Fibroblast of the conjunctiva (primary cell): ENCODE measurements around the gene ADAM10.

Experiments
- DNase-seq: peaks from one replicate; pipeline ENCODE4 v3.0.0-alpha.2; 2010; ENCODE audit warnings: low read depth

The ADAM10 gene

GRCh38 chr15:58551084-58551763, 198.3 kb downstream of the ADAM10 start:
- no peak for DNase-seq

- DNase-seq, result no peak
Measured at GRCh38 chr15:58549785-58550074, 199.8 kb downstream of the ADAM10 start.

- DNase-seq, result no peak
Measured at GRCh38 chr15:58549013-58549784, 200.3 kb downstream of the ADAM10 start.

DNA sequence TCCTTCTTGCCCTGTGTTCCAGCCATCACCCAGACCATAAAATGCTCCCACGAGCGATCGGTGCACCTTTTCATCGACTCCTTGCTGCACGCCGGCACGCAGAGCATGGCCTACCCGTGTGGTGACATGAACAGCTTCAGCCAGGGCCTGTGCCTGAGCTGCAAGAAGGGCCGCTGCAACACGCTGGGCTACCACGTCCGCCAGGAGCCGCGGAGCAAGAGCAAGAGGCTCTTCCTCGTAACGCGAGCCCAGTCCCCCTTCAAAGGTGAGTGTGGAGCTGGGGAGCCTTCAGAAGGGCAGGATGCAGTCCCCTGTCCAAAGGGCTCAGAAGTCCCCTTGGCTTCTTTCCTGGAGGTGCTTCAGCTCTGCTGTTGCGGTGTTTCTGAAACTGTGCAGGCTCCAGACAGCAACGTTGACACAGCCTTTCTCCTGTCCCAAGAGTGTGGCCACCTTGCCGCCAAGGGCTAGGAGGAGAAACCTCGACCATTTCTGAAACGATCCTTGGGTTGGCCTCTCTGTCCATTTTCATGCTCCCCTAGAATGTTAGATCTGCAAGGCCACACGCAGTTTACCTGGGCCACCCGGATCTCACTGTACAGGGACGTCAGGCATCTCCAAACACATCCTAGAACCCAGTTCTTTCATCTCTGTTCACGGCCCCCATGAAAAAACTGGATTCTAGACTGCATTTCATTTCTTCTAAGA, 201.0 kb downstream of the ADAM10 start:
- DNase-seq, result no peak

- DNase-seq, result no peak
Measured at GRCh38 chr15:58547628-58548307, 201.7 kb downstream of the ADAM10 start.

DNA sequence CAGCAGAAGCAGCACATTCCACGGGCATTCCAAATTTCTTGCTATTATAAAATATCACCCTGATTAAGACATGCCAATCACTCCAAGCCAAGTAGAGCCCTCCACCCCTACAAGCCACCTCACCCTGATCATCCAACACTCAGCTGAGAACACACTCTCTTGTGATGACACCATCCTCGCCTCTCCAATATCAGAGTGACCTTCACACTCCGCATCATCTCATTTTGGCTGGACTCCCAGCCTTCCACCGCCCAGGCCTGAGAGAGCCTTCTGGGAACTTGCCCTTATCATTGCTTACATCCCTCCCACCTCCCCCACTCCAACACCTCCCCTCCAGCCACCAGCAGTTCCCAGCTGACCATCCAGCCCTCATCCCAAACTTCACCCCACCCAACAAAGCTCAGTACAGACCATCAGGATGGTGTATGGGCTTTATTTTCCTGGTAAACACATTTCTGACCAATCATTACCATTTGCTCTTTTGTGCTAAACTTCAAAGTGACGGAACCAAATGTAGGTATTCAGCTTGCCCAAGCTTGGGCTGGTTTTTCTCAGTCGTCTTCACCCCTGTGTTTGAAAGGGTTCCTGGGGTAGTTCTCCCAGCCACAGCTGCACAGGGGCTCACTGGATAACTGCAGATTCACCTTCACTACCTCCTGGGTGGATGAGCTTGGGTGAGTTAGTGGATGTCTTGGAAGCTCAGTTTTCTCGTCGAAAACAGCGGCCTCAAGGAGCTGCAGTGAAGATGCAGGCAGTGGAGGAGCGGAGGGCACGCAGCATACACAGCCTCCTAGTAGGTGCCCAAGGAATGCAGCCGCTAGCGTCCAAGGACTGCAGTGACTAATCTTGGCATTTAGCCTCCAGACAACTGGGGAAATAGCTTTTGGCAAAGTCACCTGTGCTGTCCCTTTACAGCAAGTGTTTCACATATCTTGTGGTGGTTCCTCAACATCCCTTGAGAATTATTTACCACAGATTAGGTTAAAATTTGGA, 202.6 kb downstream of the ADAM10 start:
- no peak for DNase-seq

- no peak for DNase-seq
Measured at GRCh38 chr15:58546066-58546591, 203.4 kb downstream of the ADAM10 start.

- DNase-seq, result no peak
Measured at GRCh38 chr15:58545307-58546065, 204.0 kb downstream of the ADAM10 start.

GRCh38 chr15:58544756-58545155, 204.8 kb downstream of the ADAM10 start:
- DNase-seq, result no peak

DNA sequence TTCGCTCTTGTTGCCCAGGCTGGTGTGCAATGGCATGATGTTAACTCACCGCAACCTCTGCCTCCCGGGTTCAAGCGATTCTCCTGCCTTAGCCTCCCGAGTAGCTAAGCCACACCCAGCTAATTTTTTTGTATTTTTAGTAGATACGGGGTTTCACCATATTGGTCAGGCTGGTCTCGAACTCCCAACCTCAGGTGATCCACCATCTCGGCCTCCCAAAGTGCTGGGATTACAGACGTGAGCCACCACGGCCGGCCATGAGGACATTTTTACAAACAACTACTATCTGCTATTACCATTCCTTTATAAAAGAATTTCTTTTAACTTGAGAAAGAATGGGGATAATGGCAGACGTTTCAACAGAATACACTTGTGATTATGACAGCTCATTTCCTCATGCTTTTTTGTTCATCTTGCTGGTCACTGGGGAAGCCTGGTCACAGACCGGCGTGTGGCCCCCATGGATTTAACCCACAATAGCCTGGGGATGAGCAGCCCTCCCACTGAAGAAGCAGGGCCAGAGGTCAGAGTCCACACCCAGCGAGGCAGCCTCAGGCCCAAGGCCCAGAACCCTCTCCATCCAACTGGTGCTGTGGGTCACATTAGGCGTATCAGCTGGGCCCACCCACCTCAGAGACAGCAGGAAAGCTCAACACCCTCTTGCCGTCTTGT, 205.7 kb downstream of the ADAM10 start:
- no peak for DNase-seq

GRCh38 chr15:58541410-58542087, 208.0 kb downstream of the ADAM10 start:
- DNase-seq, result no peak

DNA sequence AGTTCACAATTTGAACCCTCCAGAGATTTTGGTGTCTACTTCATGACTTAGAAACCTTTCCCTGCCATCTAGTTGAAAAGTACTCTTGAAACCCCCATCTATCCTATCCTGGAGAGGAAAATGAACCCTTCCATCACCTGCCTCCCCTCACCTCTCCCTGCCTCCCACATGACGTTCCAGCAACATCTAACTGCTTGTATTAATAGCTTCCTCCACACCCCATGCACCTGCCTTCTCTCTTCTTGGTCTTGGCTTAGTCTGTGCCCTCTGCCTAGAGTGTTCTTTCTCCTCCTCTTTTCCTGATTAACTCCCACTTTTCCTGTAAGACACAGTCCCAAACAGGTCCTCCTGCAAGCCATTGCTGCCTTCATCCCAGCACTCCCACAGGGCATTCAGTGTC, 210.0 kb downstream of the ADAM10 start:
- no peak for DNase-seq

- DNase-seq, result no peak
Measured at GRCh38 chr15:58538901-58539300, 210.6 kb downstream of the ADAM10 start.
